NCI-H1048 (cell line): ENCODE results near the gene SDR9C7.

ENCODE experiments used
- DNase-seq: peaks from one replicate; lab custom pipeline; 2025; lab: John Stamatoyannopoulos, UW

The SDR9C7 gene

DNA sequence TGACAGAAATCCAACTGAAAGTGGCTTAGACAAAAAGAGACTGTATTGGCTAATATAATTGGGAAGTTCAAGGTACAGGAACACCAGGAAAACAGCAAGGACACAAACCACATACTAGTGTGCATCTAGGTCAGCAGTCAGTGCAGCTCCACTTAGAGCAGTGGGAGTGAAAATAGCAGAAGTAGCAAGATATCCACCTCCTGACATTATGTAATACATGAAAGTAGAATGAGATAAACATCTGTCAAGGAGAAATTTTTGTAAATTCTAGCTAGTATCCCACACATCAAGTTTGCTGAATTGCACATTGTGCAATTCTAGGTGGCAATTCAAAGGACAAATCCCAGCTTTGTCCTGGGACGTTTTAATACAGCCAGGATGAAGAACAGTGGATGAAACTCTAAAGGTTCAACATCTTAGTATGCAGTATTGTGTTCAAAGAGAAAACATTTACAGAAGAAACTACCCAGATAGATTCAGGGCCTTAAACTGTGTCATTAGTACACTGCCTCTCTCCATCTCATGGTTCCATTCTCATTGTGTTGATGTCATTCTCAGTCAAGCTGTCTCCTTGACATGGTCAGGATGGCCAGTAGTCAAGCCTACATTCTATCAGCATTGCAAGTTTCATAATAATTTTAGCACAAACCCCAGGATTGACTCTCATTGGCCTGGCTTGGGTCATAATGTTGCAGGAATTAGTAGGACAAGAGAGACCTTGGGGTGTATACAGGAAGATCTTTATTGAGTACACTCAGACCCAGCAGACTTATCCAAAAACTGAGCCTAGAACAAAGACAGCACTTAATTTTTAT lies 56.8 kb downstream of the SDR9C7 start:
- DNase-seq, result no peak

DNA sequence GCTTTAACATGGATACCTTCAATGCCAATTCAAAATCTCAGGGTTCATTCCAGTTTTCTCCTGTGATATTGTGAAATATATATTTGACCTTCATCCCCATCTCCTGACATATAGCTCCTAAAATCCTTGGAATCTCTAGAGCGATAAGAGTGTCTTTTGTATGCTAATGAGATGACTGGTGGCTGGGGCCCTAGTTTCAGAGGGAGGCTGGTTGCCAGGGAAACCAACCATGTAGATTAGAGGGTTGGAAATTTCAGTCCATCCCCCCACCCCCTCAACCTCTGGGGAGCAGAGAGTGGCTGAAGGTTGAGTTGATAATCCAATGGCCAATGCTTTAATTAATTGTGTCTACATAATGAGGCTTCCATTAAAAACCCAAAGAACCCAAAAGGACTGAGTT lies 59.4 kb downstream of the SDR9C7 start:
- no peak for DNase-seq

DNA sequence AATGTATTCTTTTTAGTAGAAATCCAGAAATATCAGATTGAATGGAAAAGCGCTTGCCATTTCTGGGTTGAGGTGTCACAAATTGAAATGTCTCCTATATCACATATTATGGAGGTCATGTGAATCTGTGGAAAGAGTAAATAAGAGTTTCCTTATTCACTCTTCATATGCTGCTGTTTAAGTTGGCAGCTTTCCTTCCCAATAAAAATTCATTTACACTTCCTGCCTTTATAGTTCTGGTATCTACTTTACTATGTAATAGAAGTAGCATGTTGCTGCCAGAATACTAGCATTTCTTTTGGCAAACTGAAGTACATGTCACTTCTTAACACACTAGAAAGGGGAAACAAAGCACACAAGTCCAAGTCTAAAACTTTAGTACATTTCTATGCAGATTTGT lies 60.8 kb downstream of the SDR9C7 start:
- DNase-seq, result no peak
